ENCODE measurements around the gene SMYD3. TPM values are rescaled to one million over a fixed set of nuclear protein-coding genes. Genes with fewer than 3 reads are reported as not detected.

SMYD3 gene
- total RNA-seq, 3 donors from 2014 or later: 16.3 to 18.0 (median 16.4) TPM

DNA sequence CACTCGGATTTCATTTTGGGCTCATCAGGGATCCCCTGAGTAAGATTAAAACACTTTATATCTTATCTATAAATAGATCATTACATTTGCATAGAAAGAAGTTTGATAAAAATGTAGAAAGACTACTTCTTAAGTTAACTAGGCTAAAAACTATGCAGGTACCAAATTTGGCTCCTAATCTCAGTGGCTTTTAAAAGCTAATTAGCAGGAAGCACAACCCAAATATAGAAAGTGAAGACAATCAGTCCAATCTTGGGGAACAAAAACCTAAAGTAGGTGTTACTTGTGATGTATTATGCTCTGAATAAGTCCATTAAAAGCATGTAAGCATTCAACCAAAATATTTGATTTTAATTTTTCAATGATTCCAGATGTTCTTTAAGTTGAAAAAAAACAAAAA lies 35.4 kb downstream of the SMYD3 start:
- no peak for DNase-seq
- no peak overlapping the region for H3K4me3 ChIP-seq
- no peak for ATAC-seq
- no peaks in the 10 kb centered on the region for H3K36me3 ChIP-seq (ENCODE audit: low read depth)
- intact Hi-C loops (cut with DNase I, micrococcal nuclease): no loop called here
- no peaks in the 10 kb centered on the region for H3K9me3 ChIP-seq
- H3K4me1 ChIP-seq (ENCODE audit: low read depth): no peaks in the 10 kb centered on the region
- TF ChIP-seq, protein P1, sequence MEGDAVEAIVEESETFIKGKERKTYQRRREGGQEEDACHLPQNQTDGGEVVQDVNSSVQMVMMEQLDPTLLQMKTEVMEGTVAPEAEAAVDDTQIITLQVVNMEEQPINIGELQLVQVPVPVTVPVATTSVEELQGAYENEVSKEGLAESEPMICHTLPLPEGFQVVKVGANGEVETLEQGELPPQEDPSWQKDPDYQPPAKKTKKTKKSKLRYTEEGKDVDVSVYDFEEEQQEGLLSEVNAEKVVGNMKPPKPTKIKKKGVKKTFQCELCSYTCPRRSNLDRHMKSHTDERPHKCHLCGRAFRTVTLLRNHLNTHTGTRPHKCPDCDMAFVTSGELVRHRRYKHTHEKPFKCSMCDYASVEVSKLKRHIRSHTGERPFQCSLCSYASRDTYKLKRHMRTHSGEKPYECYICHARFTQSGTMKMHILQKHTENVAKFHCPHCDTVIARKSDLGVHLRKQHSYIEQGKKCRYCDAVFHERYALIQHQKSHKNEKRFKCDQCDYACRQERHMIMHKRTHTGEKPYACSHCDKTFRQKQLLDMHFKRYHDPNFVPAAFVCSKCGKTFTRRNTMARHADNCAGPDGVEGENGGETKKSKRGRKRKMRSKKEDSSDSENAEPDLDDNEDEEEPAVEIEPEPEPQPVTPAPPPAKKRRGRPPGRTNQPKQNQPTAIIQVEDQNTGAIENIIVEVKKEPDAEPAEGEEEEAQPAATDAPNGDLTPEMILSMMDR (IDR thresholded peaks at IDR 0.05): no peak

DNA sequence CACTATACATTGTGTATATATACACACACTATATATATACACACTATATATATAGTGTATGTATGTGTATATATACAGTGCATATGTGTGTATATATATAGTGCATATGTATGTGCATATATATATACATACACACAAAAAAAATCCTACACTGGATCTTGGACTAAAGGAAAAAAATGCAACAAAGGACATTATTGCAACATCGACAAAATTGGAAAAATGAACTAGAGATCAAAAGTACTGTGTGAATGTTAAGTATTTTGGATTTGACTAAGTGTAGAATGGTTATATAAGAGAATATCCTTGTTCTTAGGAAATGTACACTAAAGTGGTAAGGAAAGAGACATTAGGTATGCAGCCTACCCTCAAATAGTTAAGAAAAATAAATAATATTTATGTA lies 36.5 kb downstream of the SMYD3 start:
- intact Hi-C loops (cut with DNase I, micrococcal nuclease): no loop called here
- H3K36me3 ChIP-seq (ENCODE audit: low read depth): no peaks in the 10 kb centered on the region
- H3K4me3 ChIP-seq: no peak overlapping the region
- no peaks in the 10 kb centered on the region for H3K4me1 ChIP-seq (ENCODE audit: low read depth)
- ATAC-seq: no peak
- no peak for DNase-seq
- no peaks in the 10 kb centered on the region for H3K9me3 ChIP-seq
- TF ChIP-seq, protein P1 (IDR thresholded peaks at IDR 0.05): no peak

DNA sequence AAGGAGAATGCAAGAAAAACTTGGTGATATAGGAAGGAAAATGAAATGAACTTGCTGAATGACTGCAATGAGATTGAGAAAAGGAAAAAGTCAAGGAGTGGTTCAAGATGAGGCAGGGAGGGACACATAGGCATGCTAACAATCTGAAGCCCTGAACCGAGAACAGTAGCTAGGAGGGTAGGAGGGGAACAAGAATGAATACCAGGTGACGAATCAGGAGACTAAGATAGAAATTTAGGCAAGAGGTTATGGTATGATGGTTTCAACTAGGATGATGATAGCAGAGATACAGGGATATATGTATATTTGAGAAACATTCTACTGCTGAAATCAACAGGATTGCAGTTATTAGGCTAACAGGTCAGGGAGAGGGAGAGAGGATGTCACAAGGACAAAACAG lies 44.1 kb downstream of the SMYD3 start:
- DNase-seq (no peak), ATAC-seq (no peak)
- intact Hi-C loops (cut with DNase I, micrococcal nuclease): no loop called here
- Histone ChIP-seq H3K4me1 (ENCODE audit: low read depth) (no peaks in the 10 kb centered on the region), H3K36me3 (ENCODE audit: low read depth) (no peaks in the 10 kb centered on the region), H3K9me3 (no peaks in the 10 kb centered on the region), H3K4me3 (no peak overlapping the region)
- TF ChIP-seq, protein P1 (IDR thresholded peaks at IDR 0.05): no peak

DNA sequence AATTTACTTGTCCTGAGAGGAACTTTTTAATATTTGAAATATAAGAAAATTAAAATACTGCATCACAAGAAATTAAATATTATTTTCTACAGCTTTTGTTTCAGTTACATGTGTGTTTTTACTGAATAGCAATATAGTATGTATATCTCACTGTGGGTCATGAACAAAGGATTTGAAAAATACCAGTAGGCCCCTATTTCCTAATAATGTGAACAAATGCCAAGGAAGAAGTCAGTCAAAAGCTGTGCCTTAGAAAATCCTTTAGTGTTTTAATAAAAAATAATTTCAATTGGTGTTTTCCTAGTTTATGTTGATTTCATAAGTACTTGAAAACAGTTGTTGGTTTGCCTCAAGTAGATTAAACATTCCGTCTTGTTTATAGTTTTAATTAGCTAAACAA lies 46.7 kb downstream of the SMYD3 start:
- intact Hi-C loops (cut with DNase I, micrococcal nuclease): no loop called here
- Histone ChIP-seq H3K9me3 (no peaks in the 10 kb centered on the region), H3K4me3 (no peak overlapping the region), H3K4me1 (ENCODE audit: low read depth) (no peaks in the 10 kb centered on the region), H3K36me3 (ENCODE audit: low read depth) (no peaks in the 10 kb centered on the region)
- ATAC-seq (no peak), DNase-seq (no peak)
- TF ChIP-seq, protein P1 (IDR thresholded peaks at IDR 0.05): no peak

DNA sequence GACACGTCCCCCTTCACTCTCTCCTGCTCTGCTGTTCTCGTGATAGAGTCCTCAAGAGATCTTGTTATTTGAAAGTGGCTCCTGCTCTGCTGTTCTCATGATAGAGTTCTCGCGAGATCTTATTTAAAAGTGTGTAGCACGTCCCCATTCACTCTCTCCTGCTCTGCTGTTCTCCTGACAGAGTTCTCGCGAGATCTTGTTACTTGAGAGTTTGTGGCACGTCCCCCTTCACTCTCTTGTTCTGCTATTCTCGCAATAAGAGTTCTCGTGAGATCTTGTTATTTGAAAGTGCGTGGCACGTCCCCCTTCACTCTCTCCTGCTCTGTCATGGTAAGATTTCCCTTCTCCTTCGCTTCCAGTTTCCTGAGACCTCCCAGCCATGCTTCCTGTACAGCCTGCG lies 47.9 kb downstream of the SMYD3 start:
- no peak for DNase-seq
- no peak overlapping the region for H3K4me3 ChIP-seq
- H3K4me1 ChIP-seq (ENCODE audit: low read depth): no peaks in the 10 kb centered on the region
- no peak for ATAC-seq
- H3K36me3 ChIP-seq (ENCODE audit: low read depth): no peaks in the 10 kb centered on the region
- H3K9me3 ChIP-seq: no peaks in the 10 kb centered on the region
- TF ChIP-seq, protein P1 (IDR thresholded peaks at IDR 0.05): no peak
- intact Hi-C loops (cut with DNase I, micrococcal nuclease): no loop called here

DNA sequence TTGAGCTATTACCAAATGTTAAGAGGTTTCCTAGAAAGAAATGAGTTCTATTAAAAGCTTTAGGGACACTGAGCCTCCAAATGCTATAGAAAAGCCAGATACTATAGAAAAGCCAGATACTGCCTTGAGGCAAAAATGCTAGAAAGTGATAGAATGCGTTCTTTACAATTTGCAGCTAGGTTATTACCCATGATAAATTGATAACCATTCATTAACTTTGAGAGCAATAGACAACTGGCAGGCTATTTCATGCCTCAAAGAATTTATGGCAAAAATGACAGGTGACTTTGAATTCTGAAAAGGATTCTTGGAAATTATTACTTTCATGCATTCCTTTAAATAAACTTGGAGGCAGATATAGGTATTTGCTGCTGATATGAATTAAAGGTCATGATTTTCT lies 51.6 kb downstream of the SMYD3 start:
- no peaks in the 10 kb centered on the region for H3K4me1 ChIP-seq (ENCODE audit: low read depth)
- H3K36me3 ChIP-seq (ENCODE audit: low read depth): no peaks in the 10 kb centered on the region
- TF ChIP-seq, protein P1 (IDR thresholded peaks at IDR 0.05): no peak
- intact Hi-C loops (cut with DNase I, micrococcal nuclease): no loop called here
- DNase-seq (no peak), ATAC-seq (no peak)
- no peaks in the 10 kb centered on the region for H3K9me3 ChIP-seq
- no peak overlapping the region for H3K4me3 ChIP-seq

Data from mucosa of descending colon (tissue), 3 donors.